ENCODE results near the gene ZNF84.

DNA sequence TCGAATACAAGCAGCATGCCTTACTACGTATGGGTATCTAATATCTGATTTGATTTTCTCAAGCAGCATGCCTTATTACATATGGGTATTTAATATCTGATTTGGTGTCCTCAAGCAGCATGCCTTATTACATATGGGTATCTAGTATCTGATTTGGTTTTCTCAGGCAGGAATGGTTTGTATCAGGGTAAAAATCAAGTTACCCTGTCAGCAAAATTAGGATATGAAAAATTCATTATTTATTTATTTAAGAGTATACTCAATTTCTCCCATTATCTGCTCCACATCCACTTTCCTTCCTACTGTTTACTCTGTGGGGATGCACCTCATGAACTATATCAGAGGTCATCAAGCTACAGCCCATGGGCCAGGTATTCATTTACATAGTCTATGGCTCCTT, 70.8 kb downstream of the ZNF84 start:
- TF ChIP-seq, protein P1, sequence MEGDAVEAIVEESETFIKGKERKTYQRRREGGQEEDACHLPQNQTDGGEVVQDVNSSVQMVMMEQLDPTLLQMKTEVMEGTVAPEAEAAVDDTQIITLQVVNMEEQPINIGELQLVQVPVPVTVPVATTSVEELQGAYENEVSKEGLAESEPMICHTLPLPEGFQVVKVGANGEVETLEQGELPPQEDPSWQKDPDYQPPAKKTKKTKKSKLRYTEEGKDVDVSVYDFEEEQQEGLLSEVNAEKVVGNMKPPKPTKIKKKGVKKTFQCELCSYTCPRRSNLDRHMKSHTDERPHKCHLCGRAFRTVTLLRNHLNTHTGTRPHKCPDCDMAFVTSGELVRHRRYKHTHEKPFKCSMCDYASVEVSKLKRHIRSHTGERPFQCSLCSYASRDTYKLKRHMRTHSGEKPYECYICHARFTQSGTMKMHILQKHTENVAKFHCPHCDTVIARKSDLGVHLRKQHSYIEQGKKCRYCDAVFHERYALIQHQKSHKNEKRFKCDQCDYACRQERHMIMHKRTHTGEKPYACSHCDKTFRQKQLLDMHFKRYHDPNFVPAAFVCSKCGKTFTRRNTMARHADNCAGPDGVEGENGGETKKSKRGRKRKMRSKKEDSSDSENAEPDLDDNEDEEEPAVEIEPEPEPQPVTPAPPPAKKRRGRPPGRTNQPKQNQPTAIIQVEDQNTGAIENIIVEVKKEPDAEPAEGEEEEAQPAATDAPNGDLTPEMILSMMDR (conservative IDR thresholded peaks at IDR 0.05 in 1 of 2, IDR thresholded peaks at IDR 0.05 in 1 of 2; ENCODE audit: extremely low read depth in 1 of 2, insufficient read depth in 1 of 2, low read depth in 1 of 2, low read length in 2 of 2): no peak
- TF ChIP-seq EZH2 (IDR thresholded peaks at IDR 0.05; ENCODE audit: borderline replicate concordance, low read length): no peak

Data from mammary epithelial cell (primary cell).